GM21529 (cell line): ENCODE results near the gene AHRR.

Source experiments
- ATAC-seq: cut with Tn5 transposase; IDR thresholded peaks from one replicate; pipeline ENCODE4 v1.9.1; 2021; ENCODE audit not compliant: unreplicated experiment

The AHRR gene

DNA sequence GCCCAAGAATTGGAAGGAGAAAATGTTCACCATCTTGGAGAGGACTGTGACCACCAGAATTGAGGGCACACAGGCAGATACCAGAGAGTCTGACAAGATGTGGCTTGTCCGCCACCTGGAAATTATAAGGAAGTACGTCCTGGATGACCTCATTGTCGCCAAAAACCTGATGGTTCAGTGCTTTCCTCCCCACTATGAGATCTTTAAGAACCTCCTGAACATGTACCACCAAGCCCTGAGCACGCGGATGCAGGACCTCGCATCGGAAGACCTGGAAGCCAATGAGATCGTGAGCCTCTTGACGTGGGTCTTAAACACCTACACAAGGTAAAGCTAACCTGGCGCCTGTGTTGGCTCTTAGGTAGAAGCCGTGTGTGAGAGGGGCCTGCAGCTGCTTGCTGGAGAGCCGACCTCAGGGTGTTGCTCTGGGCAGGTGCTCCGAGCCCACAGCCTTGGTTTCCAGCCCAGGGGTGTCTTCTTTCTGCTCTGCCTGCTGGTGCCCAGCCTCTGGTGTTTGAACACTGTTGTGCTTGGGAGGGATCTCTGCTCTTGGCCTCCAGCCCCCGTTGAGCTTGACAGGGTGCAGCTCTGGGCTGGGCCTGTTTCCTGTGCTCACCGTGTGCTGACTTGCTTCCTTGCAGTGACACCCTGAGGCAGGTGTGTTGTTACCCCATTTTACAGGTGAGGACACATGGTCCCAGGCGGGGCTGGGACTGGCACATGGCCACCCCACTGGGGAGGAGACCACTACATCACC lies 132.4 kb downstream of the AHRR start:
- no peak for ATAC-seq

DNA sequence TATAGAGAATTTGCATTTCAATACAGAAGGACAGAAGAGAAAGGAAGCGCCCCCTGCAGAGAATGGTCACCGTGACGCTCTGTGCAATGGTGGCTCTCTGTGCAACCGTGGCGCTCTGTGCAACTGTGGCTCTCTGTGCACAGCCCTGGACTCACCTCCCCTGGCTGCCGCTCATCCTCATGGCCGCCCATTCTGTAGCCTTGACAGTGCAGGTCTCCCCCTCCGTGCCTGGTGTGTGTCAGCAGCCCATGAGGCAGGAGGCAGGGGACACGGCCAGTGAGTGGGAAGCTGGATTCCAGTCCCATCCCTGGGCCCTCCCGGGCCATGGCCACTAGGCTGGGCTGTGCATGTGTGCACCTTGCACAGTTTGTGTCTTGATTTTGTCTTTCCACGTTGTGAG lies 133.4 kb downstream of the AHRR start:
- ATAC-seq: no peak

- no peak for ATAC-seq
These were observed 134.3 kb downstream of the AHRR start for GRCh38 chr5:455806-456205.

- ATAC-seq: no peak
These were observed 135.1 kb downstream of the AHRR start for GRCh38 chr5:456351-457194.

- no peak for ATAC-seq
These were observed 135.9 kb downstream of the AHRR start for GRCh38 chr5:457195-457961.

DNA sequence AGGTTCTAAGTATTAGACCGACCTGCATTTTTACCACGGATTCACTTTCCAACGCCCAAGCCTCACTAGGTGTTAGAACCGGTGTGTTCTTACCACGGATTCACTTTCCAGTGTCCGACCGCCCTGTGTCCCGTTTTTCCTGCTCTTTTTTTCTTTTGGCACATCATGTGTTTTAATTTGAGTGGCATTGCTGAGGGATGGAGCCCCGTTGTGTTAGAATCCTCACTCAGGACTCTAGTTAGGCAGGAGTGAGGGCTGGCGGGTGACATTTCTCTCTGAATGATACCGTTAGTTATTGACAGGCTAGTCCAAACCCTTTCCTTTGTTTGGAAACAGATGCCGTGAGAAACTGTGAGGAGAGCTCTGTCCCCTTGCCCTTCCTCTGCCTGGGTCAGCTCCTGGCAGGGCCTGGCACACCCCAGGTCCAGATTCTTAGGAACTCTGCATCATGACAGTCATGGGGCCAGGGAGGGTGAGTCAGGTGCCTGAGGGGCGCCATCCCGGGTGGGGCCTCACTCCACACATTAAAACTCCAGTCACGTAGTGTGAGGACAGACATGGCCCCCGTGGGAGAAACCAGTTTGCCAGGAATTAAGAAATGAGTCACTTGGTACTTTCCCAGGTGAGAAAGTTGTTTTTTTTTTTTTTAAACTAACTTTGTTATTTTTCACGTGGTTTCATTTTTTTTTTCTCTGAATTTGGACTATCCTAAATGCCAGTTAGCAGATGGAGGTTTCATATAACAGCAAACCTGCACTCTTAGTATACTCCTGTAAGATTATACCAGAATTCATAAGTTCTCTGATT lies 137.2 kb downstream of the AHRR start:
- ATAC-seq: peak; percentile 66

GRCh38 chr5:459562-460272 lies 138.2 kb downstream of the AHRR start:
- ATAC-seq: no peak

DNA sequence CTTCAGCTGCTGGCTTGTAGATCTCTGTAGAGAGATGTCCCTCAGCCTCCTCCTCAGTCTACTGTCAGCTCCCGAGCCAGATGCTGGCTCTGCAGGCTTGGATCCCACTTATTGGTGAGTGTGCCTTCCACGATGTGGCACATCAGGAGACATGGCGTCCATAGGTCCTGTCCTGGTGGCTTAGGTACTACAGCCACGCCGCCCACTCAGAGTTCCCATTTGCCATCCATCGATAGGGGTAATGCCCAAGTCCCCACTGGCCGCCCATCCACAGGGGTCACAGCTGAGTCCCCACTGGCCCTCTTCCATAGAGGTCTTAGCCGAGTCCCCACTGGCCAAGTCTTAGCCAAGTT lies 138.7 kb downstream of the AHRR start:
- no peak for ATAC-seq

GRCh38 chr5:462051-462481 lies 140.6 kb downstream of the AHRR start:
- ATAC-seq: no peak

DNA sequence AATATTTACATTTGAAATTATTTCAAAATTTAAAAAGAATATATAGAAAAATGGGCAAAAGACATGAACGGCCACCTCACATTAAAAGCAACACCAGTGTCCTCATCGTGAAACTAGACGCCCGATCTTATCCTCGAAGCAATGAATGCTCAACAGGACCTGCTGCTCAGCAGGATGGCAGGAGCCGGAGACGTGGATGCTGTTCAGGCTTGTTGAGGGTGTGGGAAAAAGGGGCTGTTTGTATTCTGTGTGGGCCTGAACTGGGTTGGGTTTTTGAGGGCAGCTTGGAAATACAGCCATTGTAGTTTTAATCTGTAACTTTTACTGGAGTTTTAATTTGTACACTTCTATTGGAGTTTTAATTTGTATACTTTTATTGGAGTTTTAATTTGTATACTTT lies 141.8 kb downstream of the AHRR start:
- ATAC-seq: no peak

- ATAC-seq: no peak
These were observed 142.4 kb downstream of the AHRR start for GRCh38 chr5:463952-464351.

DNA sequence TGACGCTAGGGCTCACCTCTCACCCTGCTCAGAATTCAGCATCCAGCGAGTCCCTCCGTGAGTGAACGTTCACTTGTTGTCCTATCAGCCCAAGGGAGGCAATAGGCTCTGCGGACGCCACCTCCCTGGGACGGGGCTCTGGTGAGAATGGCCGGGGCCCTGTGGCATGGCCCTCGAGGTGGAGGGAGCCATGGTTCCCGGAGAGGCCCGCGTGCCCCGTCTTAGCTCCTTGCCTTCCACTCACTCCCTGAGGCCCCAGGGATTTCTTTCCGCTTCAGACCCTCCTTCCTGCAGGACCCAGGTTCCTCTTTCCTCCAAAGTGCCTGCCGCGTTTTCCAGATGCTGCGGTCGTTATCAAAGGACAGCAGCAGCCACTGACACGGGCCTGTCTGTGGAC lies 142.9 kb downstream of the AHRR start:
- no peak for ATAC-seq

DNA sequence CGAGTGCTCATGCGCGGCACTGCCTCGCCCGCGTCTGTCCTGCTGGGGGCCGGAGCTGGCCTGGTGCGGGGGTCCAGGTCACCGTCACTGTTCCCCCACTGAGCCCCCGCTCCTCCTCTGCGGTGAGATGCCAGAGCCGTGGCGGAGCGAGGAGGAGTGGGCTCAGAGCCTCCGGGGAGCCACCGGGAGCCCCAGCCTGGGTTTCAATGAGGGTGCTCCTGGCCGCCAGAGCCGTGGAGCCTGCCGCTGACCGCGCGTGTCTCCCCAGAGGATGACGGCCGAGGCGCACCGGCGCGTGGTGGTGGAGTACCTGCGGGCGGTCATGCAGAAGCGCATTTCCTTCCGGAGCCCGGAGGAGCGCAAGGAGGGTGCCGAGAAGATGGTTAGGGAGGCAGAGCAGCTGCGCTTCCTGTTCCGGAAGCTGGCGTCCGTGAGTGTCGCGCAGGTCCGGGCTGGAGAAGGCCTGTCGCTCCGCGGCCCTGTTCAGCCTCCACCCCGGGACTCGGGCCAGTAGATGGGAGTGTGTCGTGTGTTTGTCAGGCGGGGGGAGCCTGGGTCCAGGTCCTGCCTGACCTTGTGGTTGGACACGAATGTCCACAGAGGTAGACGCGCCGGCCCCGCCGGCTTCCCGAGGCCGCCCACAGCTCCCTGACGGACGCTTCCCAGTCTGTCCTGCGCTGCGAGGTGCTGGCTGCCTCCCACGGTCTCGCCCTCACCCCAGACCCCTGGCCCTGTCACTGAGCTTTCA lies 143.5 kb downstream of the AHRR start:
- ATAC-seq: no peak

- ATAC-seq: no peak
These were observed 144.3 kb downstream of the AHRR start for GRCh38 chr5:465591-466403.

DNA sequence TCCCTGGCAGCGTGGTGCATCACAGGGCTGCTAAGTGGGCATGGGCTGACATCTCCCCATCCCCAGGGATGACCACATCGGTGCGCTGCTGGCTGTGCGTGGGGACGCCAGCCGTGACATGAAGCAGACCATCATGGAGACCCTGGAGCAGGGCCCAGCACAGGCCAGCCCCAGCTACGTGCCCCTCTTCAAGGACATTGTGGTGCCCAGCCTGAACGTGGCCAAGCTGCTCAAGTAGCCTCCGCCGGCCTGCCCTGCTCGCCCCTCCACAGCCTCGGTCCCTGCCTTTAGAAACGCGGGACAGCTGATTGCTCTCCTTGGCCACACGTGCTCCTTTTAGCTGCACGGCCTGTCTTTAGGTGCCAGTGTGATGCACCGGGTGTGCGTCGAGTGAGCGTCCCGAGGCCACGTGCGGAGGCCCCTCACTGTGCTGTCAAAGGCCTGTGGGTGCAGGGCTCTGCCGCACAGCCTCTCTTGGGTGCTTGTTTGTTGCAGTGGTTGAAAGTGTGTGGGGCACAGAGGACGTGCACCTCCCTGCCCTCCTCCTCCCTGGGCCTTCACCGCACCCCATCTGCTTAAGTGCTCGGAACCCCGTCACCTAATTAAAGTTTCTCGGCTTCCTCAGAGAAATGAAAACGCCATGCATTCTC lies 145.3 kb downstream of the AHRR start:
- no peak for ATAC-seq

- no peak for ATAC-seq
These were observed 146.9 kb downstream of the AHRR start for GRCh38 chr5:468401-468800.

DNA sequence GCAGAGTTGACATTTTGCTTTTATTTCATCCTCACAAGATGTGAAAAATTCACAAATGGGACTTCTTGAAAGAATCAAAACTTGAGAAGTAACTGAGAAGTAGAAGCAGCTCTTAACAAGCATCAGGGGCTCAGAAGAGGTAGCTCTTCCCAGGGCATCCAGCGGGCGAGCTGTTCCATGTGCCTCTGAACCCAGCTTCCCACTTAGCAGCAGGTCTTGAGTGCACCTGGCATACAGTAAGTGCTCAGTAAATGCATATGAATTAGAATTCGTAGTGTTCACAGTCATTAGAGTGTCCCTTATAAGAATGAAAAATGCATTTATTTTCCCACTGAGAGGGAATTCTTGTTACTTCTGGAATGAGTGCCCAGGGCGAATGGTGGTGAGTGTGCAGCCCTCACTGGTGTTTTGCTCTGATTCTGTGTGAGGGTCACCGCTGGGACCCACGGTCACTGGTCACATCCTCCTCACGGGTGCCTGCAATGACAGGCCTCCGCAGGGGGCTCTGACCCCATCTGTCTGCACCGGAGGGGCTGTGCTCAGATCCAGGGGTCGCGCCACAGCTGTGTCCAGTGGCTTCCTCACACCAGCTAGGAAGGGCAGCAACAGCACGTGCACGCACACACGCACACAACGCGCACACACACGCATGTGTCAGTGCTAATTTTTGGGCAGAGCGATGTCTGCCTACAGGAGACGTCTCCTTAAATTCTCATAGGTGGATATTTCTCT lies 148.4 kb downstream of the AHRR start:
- no peak for ATAC-seq
